NB4 (cell line): ENCODE results near the gene EXOC3.

Experiments
- MAX ChIP-seq: IDR thresholded peaks from 2 replicates; pipeline ENCODE4 v1.6.1; 2011; ENCODE audit warnings: low read depth, low read length
- MYC ChIP-seq: IDR thresholded peaks from 2 replicates; pipeline ENCODE4 v1.6.1; 2011; ENCODE audit warnings: low read depth, low read length
- POLR2A ChIP-seq: IDR thresholded peaks from 2 replicates; pipeline ENCODE4 v1.6.1; 2011; ENCODE audit warnings: mild to moderate bottlenecking; ENCODE audit not compliant: insufficient read length; ENCODE audit errors: extremely low read depth
- TF ChIP-seq, protein P1 (sequence below): IDR thresholded peaks from one replicate; pipeline ENCODE4 v1.5.1; 2012; ENCODE audit warnings: low read depth, low read length

GRCh38 chr5:502325-503079 lies 59.5 kb downstream of the EXOC3 start:
- TF ChIP-seq, protein P1, sequence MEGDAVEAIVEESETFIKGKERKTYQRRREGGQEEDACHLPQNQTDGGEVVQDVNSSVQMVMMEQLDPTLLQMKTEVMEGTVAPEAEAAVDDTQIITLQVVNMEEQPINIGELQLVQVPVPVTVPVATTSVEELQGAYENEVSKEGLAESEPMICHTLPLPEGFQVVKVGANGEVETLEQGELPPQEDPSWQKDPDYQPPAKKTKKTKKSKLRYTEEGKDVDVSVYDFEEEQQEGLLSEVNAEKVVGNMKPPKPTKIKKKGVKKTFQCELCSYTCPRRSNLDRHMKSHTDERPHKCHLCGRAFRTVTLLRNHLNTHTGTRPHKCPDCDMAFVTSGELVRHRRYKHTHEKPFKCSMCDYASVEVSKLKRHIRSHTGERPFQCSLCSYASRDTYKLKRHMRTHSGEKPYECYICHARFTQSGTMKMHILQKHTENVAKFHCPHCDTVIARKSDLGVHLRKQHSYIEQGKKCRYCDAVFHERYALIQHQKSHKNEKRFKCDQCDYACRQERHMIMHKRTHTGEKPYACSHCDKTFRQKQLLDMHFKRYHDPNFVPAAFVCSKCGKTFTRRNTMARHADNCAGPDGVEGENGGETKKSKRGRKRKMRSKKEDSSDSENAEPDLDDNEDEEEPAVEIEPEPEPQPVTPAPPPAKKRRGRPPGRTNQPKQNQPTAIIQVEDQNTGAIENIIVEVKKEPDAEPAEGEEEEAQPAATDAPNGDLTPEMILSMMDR: no peak
- TF ChIP-seq MYC (no peak), POLR2A (no peak), MAX (no peak)
